Nephron progenitor cell (in vitro differentiated cells): ENCODE measurements around the gene PRKAG1.
A peak's percentile ranks its signal among the peaks of the same experiment; 100 is the strongest.

Source experiments
- DNase-seq: peaks from one replicate; pipeline ENCODE4 v3.0.0; 2021
- H3K27ac Mint-ChIP-seq: 2 replicates; pipeline ENCODE4 v1.8.0; 2021; ENCODE audit warnings: mild to moderate bottlenecking, moderate library complexity, mixed read lengths
- H3K27me3 Mint-ChIP-seq: 2 replicates; pipeline ENCODE4 v1.8.0; 2021; ENCODE audit warnings: mild to moderate bottlenecking, low read depth, mixed read lengths; ENCODE audit not compliant: poor library complexity
- H3K36me3 Mint-ChIP-seq: 2 replicates; pipeline ENCODE4 v1.8.0; 2021; ENCODE audit warnings: low read depth, mixed read lengths
- H3K4me1 Mint-ChIP-seq: 2 replicates; pipeline ENCODE4 v1.8.0; 2021; ENCODE audit warnings: mixed read lengths
- H3K4me3 Mint-ChIP-seq: 2 replicates; pipeline ENCODE4 v1.8.0; 2021; ENCODE audit warnings: mild to moderate bottlenecking, moderate library complexity, mixed read lengths
- H3K9me3 Mint-ChIP-seq: 2 replicates; pipeline ENCODE4 v1.8.0; 2021; ENCODE audit warnings: mild to moderate bottlenecking, moderate library complexity, mixed read lengths
- TF ChIP-seq, protein P1 (sequence below): fragments of 200-600 bp; sonication (generic); IDR thresholded peaks from 2 replicates; pipeline ENCODE4 v1.5.0; 2021; ENCODE audit warnings: antibody characterized with exemption

The PRKAG1 gene

DNA sequence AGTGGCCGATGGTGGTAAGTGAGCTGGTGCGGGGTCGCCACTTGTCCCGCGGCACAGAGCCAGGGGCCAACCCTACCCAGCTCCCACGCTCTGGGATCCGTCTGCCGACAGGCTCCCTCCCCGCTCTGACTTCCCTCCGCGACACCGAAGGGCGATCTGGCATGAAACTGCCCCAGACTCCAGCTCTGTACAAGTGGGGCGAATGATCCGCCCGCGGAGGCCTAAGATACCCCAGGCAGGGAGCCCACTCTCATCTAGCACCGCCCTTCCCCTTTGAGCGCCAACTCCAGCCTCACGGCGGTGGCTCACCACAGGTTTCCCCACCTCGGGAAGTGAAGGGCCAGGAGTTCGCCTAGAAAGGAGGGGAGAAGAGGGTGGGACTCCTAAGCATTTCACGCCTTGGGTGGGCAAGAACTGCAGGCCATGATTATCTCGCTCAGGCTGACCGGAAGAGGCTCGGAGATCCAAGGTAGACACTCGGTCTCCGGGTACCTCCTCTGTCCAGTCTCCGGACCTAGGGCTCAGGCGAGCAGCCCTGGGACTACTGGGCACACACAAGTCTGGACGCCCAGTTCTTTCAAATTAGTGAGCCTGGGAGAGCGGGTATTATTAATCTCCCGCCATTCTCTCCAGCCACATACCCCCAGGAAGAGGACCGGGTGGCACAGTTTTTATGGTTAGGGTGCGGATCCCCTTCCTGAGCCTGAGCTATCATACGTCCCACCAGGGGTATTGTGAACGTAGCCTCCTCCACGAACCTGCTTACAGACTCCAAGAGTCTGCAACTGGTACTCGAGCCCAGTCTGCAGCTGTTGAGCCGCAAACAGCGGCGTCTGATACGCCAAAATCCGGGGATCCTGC is 39.6 kb downstream of the PRKAG1 start:
- peaks cover 100% of the 10 kb centered on the region for H3K27me3 Mint-ChIP-seq
- H3K9me3 Mint-ChIP-seq, result peaks cover 7% of the 10 kb centered on the region
- H3K4me1 Mint-ChIP-seq, result peaks cover 47% of the 10 kb centered on the region
- peak overlapping the region; percentile 69 for H3K27ac Mint-ChIP-seq
- TF ChIP-seq, protein P1, sequence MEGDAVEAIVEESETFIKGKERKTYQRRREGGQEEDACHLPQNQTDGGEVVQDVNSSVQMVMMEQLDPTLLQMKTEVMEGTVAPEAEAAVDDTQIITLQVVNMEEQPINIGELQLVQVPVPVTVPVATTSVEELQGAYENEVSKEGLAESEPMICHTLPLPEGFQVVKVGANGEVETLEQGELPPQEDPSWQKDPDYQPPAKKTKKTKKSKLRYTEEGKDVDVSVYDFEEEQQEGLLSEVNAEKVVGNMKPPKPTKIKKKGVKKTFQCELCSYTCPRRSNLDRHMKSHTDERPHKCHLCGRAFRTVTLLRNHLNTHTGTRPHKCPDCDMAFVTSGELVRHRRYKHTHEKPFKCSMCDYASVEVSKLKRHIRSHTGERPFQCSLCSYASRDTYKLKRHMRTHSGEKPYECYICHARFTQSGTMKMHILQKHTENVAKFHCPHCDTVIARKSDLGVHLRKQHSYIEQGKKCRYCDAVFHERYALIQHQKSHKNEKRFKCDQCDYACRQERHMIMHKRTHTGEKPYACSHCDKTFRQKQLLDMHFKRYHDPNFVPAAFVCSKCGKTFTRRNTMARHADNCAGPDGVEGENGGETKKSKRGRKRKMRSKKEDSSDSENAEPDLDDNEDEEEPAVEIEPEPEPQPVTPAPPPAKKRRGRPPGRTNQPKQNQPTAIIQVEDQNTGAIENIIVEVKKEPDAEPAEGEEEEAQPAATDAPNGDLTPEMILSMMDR, result no peak
- DNase-seq, result no peak
- no peaks in the 10 kb centered on the region for H3K36me3 Mint-ChIP-seq
- peak overlapping the region; percentile 75 for H3K4me3 Mint-ChIP-seq

DNA sequence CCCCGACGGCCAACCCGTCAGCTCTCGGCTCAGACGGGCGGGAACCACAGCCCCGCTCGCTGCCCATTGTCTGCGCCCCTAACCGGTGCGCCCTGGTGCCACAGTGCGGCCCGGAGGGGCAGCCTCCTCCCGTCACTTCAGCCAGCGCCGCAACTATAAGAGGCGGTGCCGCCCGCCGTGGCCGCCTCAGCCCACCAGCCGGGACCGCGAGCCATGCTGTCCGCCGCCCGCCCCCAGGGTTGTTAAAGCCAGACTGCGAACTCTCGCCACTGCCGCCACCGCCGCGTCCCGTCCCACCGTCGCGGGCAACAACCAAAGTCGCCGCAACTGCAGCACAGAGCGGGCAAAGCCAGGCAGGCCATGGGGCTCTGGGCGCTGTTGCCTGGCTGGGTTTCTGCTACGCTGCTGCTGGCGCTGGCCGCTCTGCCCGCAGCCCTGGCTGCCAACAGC is 40.3 kb downstream of the PRKAG1 start, which contains the start of gene WNT1:
WNT1 (plus strand) TSS at position 32 of the 450 bp plus-strand sequence; CDS start at position 361, 329 bp downstream.
- H3K4me1 Mint-ChIP-seq, result peaks cover 50% of the 10 kb centered on the region
- DNase-seq, result peak; percentile 52
- no peaks in the 10 kb centered on the region for H3K36me3 Mint-ChIP-seq
- TF ChIP-seq, protein P1, result peak; percentile 32
- H3K9me3 Mint-ChIP-seq, result peaks cover 7% of the 10 kb centered on the region
- peaks cover 100% of the 10 kb centered on the region for H3K27me3 Mint-ChIP-seq
- peak within 1 kb of the TSS; percentile 69 for H3K27ac Mint-ChIP-seq
- H3K4me3 Mint-ChIP-seq, result peak within 1 kb of the TSS; percentile 75

DNA sequence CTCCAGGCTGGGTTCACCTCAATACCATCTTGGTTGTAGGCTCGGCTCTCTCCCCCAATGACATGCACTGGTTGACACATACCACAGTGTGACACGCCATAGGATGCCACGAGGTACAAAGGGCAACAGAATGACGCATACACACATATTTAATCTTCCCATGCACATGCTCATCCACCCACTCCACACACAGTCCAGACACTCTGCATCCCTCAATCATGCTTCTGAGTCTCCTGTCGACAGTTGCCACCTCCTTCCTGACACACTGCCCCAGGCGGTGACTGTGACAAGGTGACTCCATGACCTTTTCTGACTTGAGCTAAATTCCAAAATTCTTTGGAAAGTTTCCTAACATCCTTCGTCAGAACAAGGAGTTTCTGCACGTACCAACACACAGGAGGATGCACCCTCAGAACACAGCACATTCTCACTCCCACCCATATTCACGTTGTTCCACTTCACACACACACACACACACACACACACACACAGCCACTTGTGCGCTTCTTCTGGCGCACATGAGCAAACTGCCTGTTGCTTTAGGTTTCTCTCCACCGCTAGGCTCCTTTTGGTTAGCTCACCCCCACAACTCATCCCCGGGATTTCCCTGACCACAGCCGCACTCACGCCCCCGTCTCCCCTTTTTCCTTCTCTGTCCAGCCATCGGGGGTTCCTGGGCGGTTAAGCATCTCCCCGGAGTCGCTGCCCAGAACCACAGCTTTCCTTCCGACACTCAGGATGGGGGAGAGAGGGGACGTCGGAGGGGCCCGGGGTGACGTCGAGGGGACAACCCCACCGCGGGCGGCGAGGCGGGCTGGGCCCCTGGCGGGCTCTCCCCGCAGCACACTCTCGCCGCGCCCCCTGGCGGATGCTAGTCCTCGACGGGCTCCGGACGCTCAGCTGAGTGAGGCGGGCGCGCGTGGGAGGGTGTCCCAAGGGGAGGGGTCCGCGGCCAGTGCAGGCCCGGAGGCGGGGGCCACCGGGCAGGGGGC is 41.0 kb downstream of the PRKAG1 start:
- Mint-ChIP-seq H3K4me1 (peaks cover 51% of the 10 kb centered on the region), H3K36me3 (no peaks in the 10 kb centered on the region), H3K4me3 (peak overlapping the region; percentile 46), H3K27me3 (peaks cover 100% of the 10 kb centered on the region), H3K9me3 (peaks cover 7% of the 10 kb centered on the region), H3K27ac (no peak overlapping the region)
- TF ChIP-seq, protein P1, result peak; percentile 67
- peak; percentile 89 for DNase-seq

DNA sequence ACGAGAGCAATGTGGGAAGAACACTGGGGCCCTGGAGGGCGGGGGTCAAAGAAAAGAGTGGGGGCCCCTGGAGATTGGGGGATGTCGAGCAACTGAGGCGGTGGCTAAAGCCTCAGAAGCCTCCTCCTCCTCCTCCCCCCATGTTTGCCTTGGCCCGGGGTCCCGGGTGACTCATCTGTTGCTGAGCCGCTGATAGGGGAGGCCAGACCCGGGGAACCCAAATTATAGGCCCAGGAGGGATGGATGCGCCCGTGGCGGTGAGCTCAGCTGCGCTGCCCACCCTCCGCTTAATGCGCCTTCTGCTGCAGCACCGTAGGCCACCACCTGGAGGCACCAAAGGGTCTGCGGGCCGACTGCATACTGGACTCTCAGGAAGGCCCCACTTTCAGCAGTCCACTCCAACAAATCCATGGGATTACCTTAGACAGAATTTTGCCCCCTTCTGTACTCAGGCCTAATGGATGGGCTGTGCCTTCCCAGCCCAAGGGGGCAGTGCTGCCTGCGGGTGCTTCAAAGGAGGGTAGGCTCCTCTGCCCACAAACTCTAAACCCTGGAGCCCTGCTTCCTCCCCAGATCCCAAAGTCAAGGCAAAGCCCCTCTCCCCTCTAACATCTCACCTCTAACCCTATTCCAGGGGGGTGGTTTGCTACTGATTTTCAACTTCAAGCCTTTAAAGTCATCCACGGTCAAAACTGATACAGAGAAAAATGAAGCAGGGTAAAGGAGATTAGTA is 44.5 kb downstream of the PRKAG1 start:
- DNase-seq, result peak; percentile 80
- H3K9me3 Mint-ChIP-seq, result peaks cover 7% of the 10 kb centered on the region
- H3K4me3 Mint-ChIP-seq, result no peak overlapping the region
- H3K4me1 Mint-ChIP-seq, result peaks cover 40% of the 10 kb centered on the region
- no peak overlapping the region for H3K27ac Mint-ChIP-seq
- TF ChIP-seq, protein P1, result peak; percentile 65
- no peaks in the 10 kb centered on the region for H3K36me3 Mint-ChIP-seq
- H3K27me3 Mint-ChIP-seq, result peaks cover 99% of the 10 kb centered on the region

- DNase-seq, result no peak
- no peaks in the 10 kb centered on the region for H3K36me3 Mint-ChIP-seq
- TF ChIP-seq, protein P1, result no peak
- peaks cover 99% of the 10 kb centered on the region for H3K27me3 Mint-ChIP-seq
- H3K4me1 Mint-ChIP-seq, result peaks cover 41% of the 10 kb centered on the region
- no peak overlapping the region for H3K27ac Mint-ChIP-seq
- H3K4me3 Mint-ChIP-seq, result no peak overlapping the region
- peaks cover 7% of the 10 kb centered on the region for H3K9me3 Mint-ChIP-seq
These were observed 45.0 kb downstream of the PRKAG1 start for GRCh38 chr12:48973531-48973930.
